Fibroblast of the conjunctiva (primary cell): ENCODE results near the gene PPP4R3B.
A peak's percentile ranks its signal among the peaks of the same experiment; 100 is the strongest.
"Not testable (repeated sequence)": the region's sequence is repeated elsewhere in the genome, so short reads cannot be mapped to it uniquely, and the experiment has no call there.

Source experiments
- DNase-seq: peaks from one replicate; pipeline ENCODE4 v3.0.0-alpha.2; 2010; ENCODE audit warnings: low read depth

PPP4R3B gene

DNA sequence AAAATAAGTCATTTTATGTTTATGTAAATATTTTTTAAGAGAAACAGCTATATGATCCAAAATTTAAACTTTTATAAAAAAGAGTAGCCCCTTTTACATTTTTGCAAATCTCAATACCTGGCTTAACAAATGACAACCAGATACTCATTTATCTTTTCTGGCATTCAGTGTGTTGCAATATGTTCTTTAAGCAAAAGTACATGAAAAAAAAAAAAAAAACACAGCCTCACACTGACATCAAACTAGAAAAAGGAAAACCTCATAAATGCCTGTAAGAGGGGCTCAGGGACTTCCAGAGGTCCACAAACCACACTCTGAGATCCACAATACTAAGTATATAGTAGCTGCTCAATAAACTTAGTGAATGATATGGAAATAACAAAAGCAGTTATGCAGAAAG is 21.9 kb downstream of the PPP4R3B start:
- no peak for DNase-seq

DNA sequence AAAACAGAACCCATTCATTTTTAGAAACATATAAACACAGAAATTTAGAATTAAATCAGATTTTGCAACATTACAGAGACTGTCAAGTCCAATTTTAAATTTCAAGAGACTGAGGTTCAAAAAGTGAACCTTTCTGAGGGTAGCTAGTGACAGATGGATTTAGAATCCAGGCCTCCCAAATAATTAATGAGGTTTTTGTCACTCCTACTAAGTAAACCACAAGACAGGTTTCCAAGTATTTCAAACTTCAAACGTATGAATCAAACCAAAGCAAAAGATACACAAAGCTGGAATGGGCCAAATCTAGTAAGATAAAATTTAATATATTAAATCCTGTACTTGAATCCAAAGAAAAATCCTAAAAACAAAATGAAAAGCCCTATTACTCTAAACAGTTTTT is 25.3 kb downstream of the PPP4R3B start:
- no peak for DNase-seq

DNA sequence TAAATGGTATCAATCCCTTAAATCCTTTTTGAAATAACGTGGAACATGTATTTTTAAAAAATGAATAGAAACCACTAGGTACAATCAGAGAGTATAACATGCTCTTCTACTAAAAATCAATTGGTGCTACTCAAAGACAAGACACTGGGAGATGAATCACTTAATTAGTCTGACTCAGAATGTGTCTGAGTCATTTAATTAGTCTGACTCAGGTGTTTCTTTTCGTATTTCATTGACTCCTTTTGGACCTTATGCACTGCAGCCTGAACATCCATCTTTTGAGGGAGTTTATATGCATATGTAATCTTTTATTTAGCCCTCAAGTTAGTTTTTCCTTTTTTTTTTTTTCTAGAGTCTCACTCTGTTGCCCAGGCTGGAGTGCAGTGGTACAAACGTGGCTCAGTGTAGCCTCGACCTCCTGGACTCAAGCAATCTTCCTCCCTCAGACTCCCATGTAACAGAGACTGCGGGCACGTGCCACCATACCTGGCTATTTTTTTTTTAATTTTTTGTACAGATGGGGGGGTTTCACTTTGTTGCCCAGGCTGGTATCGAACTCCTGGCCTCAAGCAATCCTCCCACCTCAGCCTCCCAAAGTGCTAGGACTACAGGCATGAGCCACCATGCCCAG is 26.5 kb downstream of the PPP4R3B start:
- no peak for DNase-seq

DNA sequence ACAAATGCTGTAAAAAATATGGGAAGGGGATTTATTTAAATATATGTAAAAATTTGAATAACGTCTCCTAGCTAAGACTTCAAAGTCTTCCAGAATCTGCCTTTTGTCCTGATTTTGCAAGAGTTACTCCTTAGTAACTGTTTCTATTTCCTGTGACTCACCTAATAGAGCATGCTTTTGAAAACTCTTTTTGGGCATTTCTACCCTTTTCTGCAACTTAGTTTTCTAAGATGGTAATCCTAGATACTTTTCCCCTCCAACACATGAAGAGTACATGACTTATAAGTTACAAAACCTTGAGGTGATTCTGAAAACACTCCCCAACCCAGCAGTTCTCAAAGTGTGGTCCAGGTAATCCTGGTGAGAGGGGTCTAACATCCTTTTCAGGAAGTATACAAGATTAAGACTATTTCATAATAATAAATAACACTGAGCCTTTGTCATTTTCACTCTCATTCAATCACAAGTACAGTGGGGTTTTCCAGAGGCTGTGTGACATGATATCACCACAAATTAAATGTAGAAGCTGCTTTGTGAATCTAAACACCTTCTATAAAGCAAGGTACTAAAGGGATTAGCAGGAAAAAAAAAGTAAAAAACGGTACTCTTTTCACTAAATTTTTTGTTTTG is 31.9 kb downstream of the PPP4R3B start:
- DNase-seq, result peak; percentile 69

DNA sequence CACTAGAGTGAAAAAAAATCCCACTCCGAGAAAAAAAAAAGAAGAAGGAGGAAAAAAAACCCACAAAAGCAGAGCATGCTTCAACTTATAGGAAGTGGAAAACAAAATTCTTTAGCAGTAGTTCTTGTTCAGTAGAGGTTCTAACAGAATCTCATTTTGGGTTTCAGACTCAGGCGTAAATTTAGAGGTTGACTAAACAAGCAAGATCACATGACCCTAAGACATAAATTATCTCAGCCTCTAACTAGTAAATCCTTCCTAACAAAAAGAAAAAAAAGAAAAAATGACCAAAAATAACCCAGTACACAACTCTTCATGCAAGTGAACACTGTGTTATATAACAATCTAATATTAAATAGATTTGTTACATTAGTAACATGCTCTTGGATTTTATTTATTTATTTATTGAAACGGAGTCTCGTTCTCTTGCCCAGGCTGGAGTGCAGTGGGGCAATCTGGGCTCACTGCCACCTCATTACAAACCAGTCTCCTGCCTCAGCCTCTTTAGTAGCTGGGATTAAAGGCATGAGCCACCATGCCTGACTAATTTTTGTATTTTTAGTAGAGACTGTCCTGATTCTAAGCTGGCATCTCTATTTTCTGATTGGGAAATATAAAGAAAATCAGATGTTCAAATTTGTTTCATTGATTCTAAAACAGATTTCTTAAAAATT is 35.4 kb downstream of the PPP4R3B start:
- DNase-seq, result peak; percentile 21

DNA sequence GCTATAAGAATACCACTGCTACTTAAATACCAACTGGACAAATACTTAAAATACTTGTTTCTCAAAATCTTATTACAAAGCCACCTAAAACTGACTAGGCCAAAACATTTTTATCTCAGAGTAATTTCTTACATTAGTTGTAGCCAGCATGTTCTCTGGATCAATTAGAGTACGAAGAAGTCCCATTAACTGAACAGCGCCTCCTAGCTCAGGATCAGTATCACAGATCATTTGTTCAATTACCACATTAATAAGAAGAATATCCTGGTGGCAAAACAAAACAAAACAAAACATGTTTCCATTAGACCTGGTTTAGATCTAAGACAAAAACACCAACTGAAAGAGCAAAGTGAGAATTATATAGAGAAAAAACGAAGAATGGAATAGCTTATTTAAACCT is 36.0 kb downstream of the PPP4R3B start:
- no peak for DNase-seq

DNA sequence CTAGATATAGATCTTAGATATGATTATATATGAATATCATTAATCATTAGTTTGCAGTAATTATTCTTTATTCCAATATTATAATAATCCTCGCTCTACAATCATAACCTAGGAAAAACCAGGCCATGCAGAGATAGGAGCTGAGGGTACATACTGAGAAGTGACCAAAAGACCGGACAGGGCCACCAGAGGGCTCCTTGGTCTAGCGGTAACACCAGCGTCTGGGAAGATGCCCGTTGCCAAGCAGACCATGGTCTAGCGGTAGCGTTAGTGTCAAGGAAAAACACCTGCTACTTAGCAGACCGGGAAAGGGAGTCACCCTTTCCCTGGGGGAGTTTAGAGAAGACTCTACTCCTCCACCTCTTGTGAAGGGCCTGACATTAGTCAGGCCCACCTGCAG is 48.4 kb downstream of the PPP4R3B start:
- not testable (repeated sequence) for DNase-seq

DNA sequence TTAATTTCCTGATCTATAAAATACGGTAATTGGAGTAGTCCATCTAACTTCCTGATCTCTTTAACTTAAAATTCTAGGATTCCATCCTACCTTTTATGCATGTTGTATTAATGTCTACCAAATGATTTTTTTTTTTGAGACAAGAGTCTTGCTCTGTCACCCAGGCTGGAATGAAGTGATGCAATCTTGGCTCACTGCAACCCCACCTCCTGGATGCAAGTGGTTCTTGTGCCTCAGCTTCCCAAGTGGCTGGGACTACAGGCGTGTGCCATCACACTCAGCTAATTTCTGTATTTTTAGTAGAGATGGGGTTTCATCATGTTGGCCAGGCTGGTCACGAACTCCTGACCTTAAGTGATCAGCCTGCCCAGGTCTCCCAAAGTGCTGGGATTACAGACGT is 50.1 kb downstream of the PPP4R3B start:
- DNase-seq, result no peak

DNA sequence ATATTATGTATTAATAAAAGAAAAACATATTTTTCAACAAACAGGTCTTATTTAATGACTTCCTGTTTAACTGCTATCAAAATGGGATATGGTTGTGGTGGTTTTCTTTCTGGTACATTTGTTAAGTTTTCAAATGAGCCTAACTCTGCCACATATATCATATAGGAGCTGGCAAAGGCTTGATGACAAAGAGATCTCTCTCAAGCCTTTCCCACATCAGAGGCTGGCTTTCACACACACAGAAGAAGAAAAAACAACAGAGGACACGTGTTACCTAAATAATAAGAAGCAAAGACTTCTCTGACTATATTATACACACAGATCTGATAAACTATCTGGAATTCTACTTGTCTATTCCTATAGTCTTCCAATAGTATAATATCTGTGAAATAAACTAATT is 51.8 kb downstream of the PPP4R3B start:
- no peak for DNase-seq

DNA sequence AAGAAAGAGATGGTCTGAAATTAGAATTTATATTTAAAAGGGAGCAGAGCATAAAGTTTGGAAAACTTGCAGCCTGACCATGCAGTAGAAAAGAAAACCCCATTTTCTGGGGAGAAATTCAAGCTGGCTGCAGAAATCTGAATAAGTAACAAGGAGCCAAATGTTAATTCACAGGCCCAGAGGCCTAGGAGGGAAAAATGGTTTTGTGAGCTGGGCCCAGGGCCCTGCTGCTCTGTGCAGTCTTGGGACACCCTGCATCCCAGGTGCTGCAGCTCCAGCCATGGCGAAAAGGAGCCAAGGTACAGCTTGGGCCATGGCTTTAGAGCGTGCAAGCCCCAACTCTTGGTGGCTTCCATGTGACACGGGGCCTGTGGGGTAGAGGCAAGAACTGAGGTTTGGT is 56.6 kb downstream of the PPP4R3B start:
- DNase-seq, result no peak

DNA sequence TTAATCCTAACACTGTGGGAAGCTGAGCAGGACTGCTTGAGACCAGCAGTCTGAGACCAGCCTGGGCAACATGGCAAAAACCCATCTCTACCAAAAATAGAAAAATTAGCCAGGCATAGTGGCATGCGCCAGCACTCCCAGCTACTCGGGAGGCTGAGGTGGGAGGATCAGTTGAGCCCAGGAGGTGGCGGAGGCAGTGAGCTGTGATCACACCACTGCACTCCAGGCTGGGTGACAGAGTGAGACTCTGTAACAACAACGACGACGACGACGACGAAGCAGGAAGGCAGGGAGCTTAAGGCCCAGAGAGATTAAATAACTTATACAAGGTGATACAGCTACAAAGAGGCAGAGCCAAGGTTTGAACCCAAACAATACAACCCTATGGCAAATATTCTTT is 60.6 kb downstream of the PPP4R3B start:
- DNase-seq, result no peak

DNA sequence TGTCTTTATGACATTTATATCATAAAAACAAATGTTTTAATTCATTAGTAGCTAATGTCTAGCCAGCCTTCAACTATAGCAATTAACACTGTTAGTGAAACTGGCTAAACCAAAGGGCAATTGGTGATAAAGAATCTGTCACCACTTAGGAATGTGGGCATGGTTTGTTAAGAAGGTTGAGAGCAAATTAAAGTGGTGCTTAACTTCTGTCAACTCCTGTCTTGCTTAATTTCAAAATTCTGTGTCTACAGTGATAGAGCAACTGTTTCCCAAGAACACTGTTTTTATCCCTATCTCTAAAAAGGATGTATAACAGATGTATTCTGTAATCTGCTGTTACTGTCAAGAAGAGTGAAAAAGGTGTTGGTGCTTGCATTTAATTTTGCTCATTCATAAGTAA is 61.4 kb downstream of the PPP4R3B start:
- DNase-seq, result no peak

DNA sequence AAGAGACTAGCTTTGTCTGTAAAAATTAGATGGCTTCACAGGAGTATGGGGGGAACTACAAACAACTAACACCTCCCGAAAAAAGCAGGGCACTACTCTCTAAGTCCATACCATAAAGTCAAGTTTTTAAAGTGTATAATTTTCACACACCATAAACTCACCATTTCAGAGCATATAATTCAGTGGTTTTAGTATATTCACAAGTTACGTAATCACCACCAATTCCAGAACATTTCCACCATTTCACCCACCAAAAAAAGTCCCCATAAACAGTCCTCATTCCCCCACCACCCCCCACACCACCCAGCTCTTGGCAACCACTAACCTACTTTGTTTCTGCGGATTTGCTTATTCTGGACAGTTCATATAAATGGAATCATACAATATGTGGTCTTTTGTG is 64.1 kb downstream of the PPP4R3B start:
- no peak for DNase-seq

DNA sequence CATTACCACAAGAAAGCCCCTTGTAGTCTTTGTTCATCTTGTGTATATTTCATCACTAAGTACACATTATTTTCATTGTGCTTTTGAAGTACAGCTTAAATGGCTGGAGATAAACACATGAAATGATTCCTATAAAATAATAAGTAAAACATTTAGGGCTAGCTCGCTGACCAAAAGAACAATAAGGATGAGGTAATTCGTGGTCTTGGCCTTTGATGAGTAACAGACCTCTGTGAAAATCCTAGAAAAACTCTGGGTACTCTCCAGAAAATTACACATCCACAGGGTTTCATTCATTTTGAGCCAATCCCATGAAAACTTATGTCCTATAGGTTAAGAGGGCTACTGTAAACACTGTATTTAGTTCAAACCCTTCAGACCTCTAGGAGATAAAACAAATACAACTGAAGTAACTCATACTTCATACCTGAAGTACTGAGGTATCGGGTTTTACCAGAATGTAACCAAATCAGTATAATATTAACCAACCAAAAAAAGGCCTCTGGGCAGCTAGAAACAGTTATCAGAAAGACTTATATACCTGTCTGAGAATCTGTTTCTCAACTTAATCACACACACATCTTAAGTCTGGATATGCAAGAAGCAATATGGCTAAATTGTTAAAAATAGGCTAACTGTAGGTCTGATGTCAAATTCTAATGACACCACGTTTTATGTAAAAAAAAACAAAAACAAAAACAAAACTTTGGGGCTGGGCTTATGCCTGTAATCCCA is 66.9 kb downstream of the PPP4R3B start:
- DNase-seq, result peak; percentile 12

DNA sequence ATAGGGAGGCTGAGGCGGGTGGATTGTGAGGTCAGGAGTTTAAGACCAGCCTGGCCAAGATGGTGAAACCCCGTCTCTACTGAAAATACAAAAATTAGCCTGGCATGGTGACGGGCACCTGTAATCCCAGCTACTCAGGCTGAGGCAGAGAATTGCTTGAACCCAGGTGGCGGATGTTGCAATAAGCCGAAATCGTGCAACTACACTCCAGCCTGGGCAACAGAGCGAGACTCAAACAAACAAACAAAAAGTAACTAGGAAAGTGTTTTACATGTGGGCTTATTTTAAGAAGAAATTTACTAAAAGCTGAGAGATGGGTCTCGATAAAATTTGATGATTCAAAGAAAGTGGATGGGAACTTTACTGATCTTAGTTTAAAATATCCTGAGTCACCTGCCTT is 69.7 kb downstream of the PPP4R3B start:
- DNase-seq, result not testable (repeated sequence)

DNA sequence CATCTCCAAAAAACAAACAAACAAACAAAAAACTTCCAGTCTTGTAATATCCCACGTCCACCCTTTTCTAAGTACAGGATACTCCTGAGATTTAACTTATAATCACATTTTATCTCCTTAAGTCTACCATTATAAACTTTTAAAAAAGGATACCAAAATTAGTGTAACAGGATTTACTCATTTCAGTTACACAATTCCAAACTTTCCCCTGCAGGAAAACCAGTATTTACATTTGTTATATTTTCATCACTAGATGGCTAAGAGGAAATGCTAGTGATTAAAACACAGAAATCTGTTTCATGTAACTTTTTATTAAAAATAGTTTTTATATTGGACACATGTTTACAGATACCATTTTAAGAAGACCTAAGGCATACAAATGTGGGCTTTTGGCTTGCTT is 70.4 kb downstream of the PPP4R3B start:
- no peak for DNase-seq

DNA sequence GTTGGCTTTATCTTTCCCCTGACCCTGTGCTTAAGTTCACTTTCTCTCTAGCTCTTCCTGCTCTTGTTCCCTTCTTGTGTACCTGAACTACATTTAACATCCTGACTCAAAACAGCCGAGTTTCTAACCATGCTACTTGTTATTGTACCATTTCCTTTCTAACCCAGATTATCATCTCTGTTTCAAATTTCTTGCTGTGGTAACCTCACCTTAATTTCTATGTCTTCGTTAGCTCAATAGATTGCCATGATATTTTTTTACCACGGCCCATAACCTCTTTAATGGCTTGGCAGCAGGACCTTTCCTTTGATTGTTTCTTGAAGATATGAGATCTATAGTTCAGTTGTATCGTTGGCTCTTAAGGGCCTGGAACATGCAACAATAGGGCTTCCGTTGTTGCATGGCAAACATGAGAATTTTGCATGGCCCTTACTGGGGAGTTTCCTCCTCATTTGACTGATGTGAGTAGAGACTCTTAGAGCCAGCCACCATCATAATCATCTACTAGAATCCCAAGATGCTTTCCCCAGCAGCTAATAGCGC is 86.8 kb downstream of the PPP4R3B start:
- DNase-seq, result no peak

DNA sequence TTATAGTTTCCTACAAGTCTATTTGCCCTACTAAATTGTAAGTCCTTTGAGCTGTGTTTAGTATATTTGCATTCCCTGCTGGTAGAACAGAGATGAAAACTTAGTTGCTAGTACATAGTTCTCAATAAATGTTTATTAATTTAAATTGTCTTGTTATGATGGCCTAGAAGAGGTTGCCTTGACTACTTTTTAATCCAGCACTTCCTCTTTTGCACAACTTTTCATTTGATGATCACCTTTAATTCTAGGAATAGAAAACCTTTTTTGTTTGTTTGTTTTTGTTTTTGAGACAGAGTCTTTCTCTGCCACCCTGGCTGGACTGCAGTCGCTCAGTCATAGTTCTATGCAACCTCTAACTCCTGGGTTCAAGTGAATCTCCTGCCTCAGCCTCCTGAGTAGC is 91.2 kb downstream of the PPP4R3B start:
- DNase-seq, result no peak

DNA sequence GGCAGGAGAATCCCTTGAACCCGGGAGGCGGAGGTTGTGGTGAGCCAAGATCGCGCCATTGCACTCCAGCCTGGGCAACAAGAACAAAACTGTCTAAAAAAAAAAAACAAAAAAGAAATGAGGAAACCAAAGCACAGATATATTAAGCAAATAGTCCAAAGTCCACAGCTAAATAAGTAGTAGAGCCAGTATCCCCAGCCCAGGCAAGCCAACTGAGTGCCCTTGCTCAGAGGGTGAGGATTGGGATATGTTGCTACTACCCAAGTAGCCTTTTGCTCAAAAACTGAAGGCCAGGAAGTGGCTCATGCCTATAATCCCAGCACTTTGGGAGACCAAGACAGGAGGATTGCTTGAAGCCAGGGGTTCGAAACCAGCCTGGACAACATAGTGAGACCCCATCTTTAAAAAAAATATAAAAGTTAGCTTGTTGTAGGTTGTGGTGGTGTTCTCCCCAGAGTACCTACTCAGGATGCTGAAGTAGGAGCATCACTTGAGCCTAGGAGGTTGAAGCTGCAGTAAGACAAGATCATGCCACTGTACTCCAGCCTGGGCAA is 92.5 kb downstream of the PPP4R3B start:
- DNase-seq, result no peak

DNA sequence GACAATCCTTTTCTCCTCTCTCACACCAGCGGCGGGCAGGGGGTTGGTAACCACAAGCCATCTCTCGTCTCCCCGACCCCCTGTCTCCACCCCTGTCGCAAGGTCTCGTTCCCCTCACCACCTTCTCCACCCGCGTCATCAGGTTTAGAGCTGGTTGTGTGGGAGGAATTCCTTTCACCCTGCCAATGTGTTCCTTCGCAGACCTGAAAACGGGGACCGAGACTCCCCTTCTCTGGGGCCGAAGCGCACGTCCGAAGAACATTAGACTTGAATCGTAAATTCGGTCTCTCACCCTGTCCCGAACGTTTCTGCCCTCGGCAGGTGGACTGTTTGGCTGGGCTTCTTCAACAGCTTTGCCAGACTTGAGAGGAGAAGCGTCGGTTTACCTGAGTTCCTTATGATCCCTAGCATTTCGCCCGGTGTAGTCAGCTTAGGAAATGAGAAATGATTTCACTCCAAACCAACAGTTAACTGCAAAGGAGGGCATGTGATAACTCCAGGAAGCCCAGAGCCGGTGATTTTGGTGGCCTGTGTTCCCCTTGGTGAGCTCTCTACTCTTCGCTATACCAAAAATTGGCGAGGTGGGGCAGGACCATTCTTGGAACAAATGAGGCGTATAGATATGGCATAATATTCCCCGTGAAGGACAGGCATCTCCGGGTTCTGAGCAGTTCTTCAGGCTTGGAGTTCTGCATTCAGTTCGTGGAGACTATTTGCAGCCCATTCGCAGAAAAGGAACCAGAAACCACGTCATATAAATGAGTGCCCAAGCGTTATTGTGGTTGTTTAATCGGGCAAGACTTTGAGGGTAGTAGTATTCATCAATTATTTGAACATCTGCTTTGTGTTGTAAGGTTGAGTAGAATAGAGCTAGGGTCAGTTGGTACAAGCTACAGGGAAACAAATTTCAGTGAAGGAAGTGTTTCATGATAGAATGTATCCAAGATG is 97.2 kb downstream of the PPP4R3B start:
- no peak for DNase-seq

DNA sequence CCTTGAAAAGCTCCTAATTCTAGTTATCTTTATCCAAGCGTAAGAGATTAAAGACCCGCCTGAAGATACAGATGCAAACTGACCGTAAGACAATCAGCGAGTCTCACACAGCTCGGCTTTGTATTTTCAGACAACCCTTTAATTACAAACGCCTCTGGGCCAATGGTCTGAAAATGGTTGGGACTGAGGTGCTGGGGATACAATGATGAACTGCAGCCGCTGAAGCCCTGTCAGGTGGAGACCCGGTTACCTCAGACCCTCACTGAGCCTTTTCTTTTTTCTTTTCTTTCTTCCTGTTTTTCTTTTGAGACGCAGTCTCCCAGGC is 98.6 kb downstream of the PPP4R3B start:
- no peak for DNase-seq
